DMS79 (cell line): ENCODE results near the gene GPT2.
A peak's percentile ranks its signal among the peaks of the same experiment; 100 is the strongest.

ENCODE experiments used
- DNase-seq: peaks from one replicate; lab custom pipeline; 2025; lab: John Stamatoyannopoulos, UW

The GPT2 gene

GRCh38 chr16:46968063-46968435 is 83.9 kb downstream of the GPT2 start:
- no peak for DNase-seq

GRCh38 chr16:46970089-46970488 is 85.9 kb downstream of the GPT2 start:
- DNase-seq: no peak

GRCh38 chr16:46971271-46971670 is 87.1 kb downstream of the GPT2 start:
- DNase-seq: no peak

- no peak for DNase-seq
Measured at GRCh38 chr16:46972429-46973206, 88.5 kb downstream of the GPT2 start.

- DNase-seq: peak; percentile 41
Measured at GRCh38 chr16:46973207-46973995, 89.2 kb downstream of the GPT2 start, which contains the start of gene DNAJA2. TSS of gene DNAJA2 (minus strand) at chr16:46973674. CDS start at chr16:46973572, 102 bp downstream.

- no peak for DNase-seq
Measured at GRCh38 chr16:46973996-46974324, 89.8 kb downstream of the GPT2 start.

GRCh38 chr16:46974352-46974751 is 90.2 kb downstream of the GPT2 start:
- DNase-seq: no peak

- no peak for DNase-seq
Measured at GRCh38 chr16:46975165-46975564, 91.0 kb downstream of the GPT2 start.

- no peak for DNase-seq
Measured at GRCh38 chr16:46975908-46976470, 91.8 kb downstream of the GPT2 start.

- no peak for DNase-seq
Measured at GRCh38 chr16:46976550-46976949, 92.4 kb downstream of the GPT2 start.
